ENCODE data around the gene TRIM23.

GRCh38 chr5:65566505-65566904 lies 57.6 kb downstream of the TRIM23 start:
- TF ChIP-seq CTCF (IDR thresholded peaks at IDR 0.05) (no peak), POLR2A (IDR thresholded peaks at IDR 0.05) (no peak)

All from heart left ventricle (tissue), 13 donors.